SU-DHL-6 (cell line): ENCODE data around the gene PCNX3.

Source experiments
- H2AFZ ChIP-seq: fragments of 200-600 bp; sonication (generic); 2 replicates; pipeline ENCODE4 v1.6.1; 2014; ENCODE audit warnings: low read depth, mild to moderate bottlenecking, moderate library complexity, mixed read lengths, antibody characterized with exemption, low read length; ENCODE audit not compliant: severe bottlenecking
- H3F3A ChIP-seq: fragments of 200-600 bp; shearing (Covaris generic); 2 replicates; pipeline ENCODE4 v1.6.0; 2016; ENCODE audit warnings: antibody characterized with exemption, mild to moderate bottlenecking; ENCODE audit not compliant: insufficient read depth
- H3K27ac ChIP-seq: fragments of 200-600 bp; sonication (generic); 2 replicates; pipeline ENCODE4 v1.5.1; 2016; ENCODE audit warnings: low read depth, mild to moderate bottlenecking, low read length, moderate library complexity, mixed read lengths
- H3K27me3 ChIP-seq: fragments of 200-600 bp; sonication (generic), shearing (Covaris generic); 2 replicates; pipeline ENCODE4 v1.6.0; 2014; ENCODE audit warnings: mild to moderate bottlenecking, low read length
- H3K36me3 ChIP-seq: fragments of 200-600 bp; sonication (generic); 2 replicates; pipeline ENCODE4 v1.6.1; 2014; ENCODE audit warnings: mild to moderate bottlenecking, low read length, mixed read lengths
- H3K4me2 ChIP-seq: fragments of 300-600, 200-600 bp; shearing (Covaris generic), sonication (generic); 2 replicates; pipeline ENCODE4 v1.6.0; 2014; ENCODE audit warnings: low read length, low read depth, mild to moderate bottlenecking; ENCODE audit not compliant: poor library complexity, severe bottlenecking
- H3K4me3 ChIP-seq: fragments of 200-600 bp; sonication (generic); 2 replicates; pipeline ENCODE4 v1.5.1; 2014; ENCODE audit warnings: antibody characterized with exemption, low read length, mild to moderate bottlenecking, mixed read lengths; ENCODE audit not compliant: insufficient read depth, poor library complexity, severe bottlenecking
- H3K79me2 ChIP-seq: fragments of 200-600 bp; sonication (generic); 2 replicates; pipeline ENCODE4 v1.6.1; 2014; ENCODE audit warnings: mild to moderate bottlenecking, low read length, moderate library complexity; ENCODE audit not compliant: insufficient read depth
- H3K9ac ChIP-seq: fragments of 200-600 bp; sonication (generic); 2 replicates; pipeline ENCODE4 v1.7.0; 2014; ENCODE audit warnings: mild to moderate bottlenecking, low read length
- H3K9me2 ChIP-seq: fragments of 200-600 bp; sonication (generic); replicated peaks from 2 replicates; pipeline ENCODE4 v1.6.1; 2014; ENCODE audit warnings: low read length; ENCODE audit not compliant: insufficient read depth
- H3K9me3 ChIP-seq: fragments of 200-600 bp; sonication (generic); 2 replicates; pipeline ENCODE4 v1.6.1; 2014; ENCODE audit warnings: low read length, mixed read lengths; ENCODE audit not compliant: insufficient read depth
- H4K20me1 ChIP-seq: fragments of 200-600 bp; sonication (generic); 2 replicates; pipeline ENCODE4 v1.6.1; 2014; ENCODE audit warnings: low read depth, mild to moderate bottlenecking, antibody characterized with exemption, low read length, moderate library complexity, mixed read lengths
- CTCF ChIP-seq: fragments of 200-600 bp; sonication (generic); IDR thresholded peaks from one replicate; pipeline ENCODE4 v1.5.1; 2017; ENCODE audit warnings: antibody characterized with exemption, mild to moderate bottlenecking, low read length, moderate library complexity; ENCODE audit not compliant: insufficient read depth, poor library complexity, severe bottlenecking
- EZH2phosphoT487 ChIP-seq: fragments of 200-600 bp; sonication (generic), shearing (Covaris generic); conservative IDR thresholded peaks from 2 replicates; pipeline ENCODE4 v1.6.1; 2018; ENCODE audit warnings: mild to moderate bottlenecking, antibody characterized with exemption, low read length, moderate library complexity, mixed read lengths

The PCNX3 gene

GRCh38 chr11:65616575-65617001, 1.0 kb downstream of the PCNX3 start:
- Histone ChIP-seq H3K9me2 (no peaks in the 10 kb centered on the region), H3K9me3 (no peaks in the 10 kb centered on the region), H3K36me3 (no peaks in the 10 kb centered on the region), H3K27me3 (no peaks in the 10 kb centered on the region), H3K9ac (peak overlapping the region; percentile 92), H3K27ac (peak overlapping the region; percentile 16; the same call in 1 of the 2 replicates), H3F3A (no peaks in the 10 kb centered on the region), H4K20me1 (no peaks in the 10 kb centered on the region; the same call in 1 of the 2 replicates), H3K79me2 (peaks cover 35% of the 10 kb centered on the region), H2AFZ (no peak overlapping the region), H3K4me3 (peak overlapping the region; percentile 86), H3K4me2 (peak overlapping the region; percentile 91)
- TF ChIP-seq CTCF (no peak), EZH2phosphoT487 (no peak)

DNA sequence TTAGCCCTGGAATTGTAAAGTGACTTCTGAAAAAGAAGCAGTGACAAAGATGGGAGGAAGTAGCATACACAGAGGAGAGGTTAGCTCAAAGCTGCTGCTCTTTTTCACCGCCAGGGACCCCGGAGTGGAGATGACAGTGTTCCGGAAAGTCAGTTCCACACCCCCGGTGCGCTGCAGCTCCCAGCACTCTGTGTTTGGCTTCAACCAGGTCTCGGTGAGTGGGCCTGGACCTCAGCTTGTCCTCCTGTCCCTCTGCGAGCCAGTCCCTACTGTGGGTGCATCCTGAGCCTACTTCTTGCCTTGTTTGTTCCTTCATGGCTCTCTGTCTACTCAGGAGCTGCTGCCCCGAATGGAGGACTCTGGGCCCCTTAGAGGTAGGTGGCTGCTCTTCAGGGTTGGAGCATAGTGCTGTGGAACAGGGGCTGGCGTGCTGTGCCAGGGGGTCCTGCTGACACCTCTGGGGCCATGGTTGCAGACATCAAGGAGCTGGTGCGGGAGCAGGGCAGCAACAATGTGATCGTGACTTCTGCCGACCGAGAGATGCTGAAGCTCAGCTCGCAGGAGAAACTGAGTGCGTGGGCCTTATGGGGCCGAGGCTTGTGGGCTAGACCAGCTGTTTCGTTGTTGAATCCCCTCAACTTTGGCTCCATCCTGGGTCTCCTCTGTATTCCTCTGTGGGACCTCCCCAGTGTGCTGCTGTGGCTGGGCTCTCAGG, 1.7 kb downstream of the PCNX3 start:
- Histone ChIP-seq H3K27ac (no peak overlapping the region), H3F3A (no peaks in the 10 kb centered on the region), H3K4me3 (peak overlapping the region; percentile 86), H4K20me1 (no peaks in the 10 kb centered on the region; the same call in 1 of the 2 replicates), H2AFZ (no peak overlapping the region), H3K36me3 (no peaks in the 10 kb centered on the region), H3K27me3 (no peaks in the 10 kb centered on the region), H3K4me2 (peak overlapping the region; percentile 91), H3K79me2 (peaks cover 35% of the 10 kb centered on the region), H3K9me2 (no peaks in the 10 kb centered on the region), H3K9me3 (no peaks in the 10 kb centered on the region), H3K9ac (peak overlapping the region; percentile 92)
- TF ChIP-seq CTCF (no peak), EZH2phosphoT487 (no peak)

- no peak overlapping the region for H3K27ac ChIP-seq
- no peak for TF ChIP-seq EZH2phosphoT487
- no peak for TF ChIP-seq CTCF
- no peaks in the 10 kb centered on the region for H3K27me3 ChIP-seq
- H2AFZ ChIP-seq: no peak overlapping the region
- H4K20me1 ChIP-seq: no peaks in the 10 kb centered on the region; the same call in 1 of the 2 replicates
- H3K9me2 ChIP-seq: no peaks in the 10 kb centered on the region
- peaks cover 35% of the 10 kb centered on the region for H3K79me2 ChIP-seq
- H3K4me2 ChIP-seq: no peak overlapping the region
- H3K36me3 ChIP-seq: no peaks in the 10 kb centered on the region
- no peaks in the 10 kb centered on the region for H3F3A ChIP-seq
- no peaks in the 10 kb centered on the region for H3K9me3 ChIP-seq
- no peak overlapping the region for H3K4me3 ChIP-seq
- H3K9ac ChIP-seq: no peak overlapping the region
Measured at GRCh38 chr11:65617990-65618751, 2.6 kb downstream of the PCNX3 start.
